ENCODE results near the gene IP6K3. TPM values are rescaled to one million over a fixed set of nuclear protein-coding genes. Genes with fewer than 3 reads are reported as not detected.

IP6K3 gene
- total RNA-seq, 1 donor from 2014 or later, result not detected

- no peak for TF ChIP-seq CTCF (IDR thresholded peaks at IDR 0.05)
- Histone ChIP-seq H3K27ac (no peak overlapping the region), H3K4me3 (no peak overlapping the region), H3K9me3 (no peaks in the 10 kb centered on the region), H3K4me1 (no peaks in the 10 kb centered on the region), H3K36me3 (no peaks in the 10 kb centered on the region), H3K27me3 (no peaks in the 10 kb centered on the region)
- DNase-seq (ENCODE audit: low spot score in 2 of 2), result no peak
- intact Hi-C loops (cut with DNase I), result no loop called here
Measured at GRCh38 chr6:33752646-33753015, 5.9 kb upstream of the IP6K3 start.

GRCh38 chr6:33751771-33752645, 5.3 kb upstream of the IP6K3 start:
- Histone ChIP-seq H3K36me3 (no peaks in the 10 kb centered on the region), H3K27me3 (no peaks in the 10 kb centered on the region), H3K4me1 (no peaks in the 10 kb centered on the region), H3K27ac (no peak overlapping the region), H3K9me3 (no peaks in the 10 kb centered on the region), H3K4me3 (no peak overlapping the region)
- intact Hi-C loops (cut with DNase I), result no loop called here
- no peak for DNase-seq (ENCODE audit: low spot score in 2 of 2)
- no peak for TF ChIP-seq CTCF (IDR thresholded peaks at IDR 0.05)

- intact Hi-C loops (cut with DNase I), result no loop called here
- H3K27me3 ChIP-seq, result no peaks in the 10 kb centered on the region
- H3K27ac ChIP-seq, result no peak overlapping the region
- DNase-seq (ENCODE audit: low spot score in 2 of 2), result no peak
- TF ChIP-seq CTCF (IDR thresholded peaks at IDR 0.05), result no peak
- H3K4me1 ChIP-seq, result no peaks in the 10 kb centered on the region
- no peak overlapping the region for H3K4me3 ChIP-seq
- no peaks in the 10 kb centered on the region for H3K36me3 ChIP-seq
- no peaks in the 10 kb centered on the region for H3K9me3 ChIP-seq
Measured at GRCh38 chr6:33750244-33750991, 3.7 kb upstream of the IP6K3 start.

- no peak overlapping the region for H3K4me3 ChIP-seq
- H3K4me1 ChIP-seq, result no peaks in the 10 kb centered on the region
- no peak for DNase-seq (ENCODE audit: low spot score in 2 of 2)
- H3K36me3 ChIP-seq, result no peaks in the 10 kb centered on the region
- H3K9me3 ChIP-seq, result no peaks in the 10 kb centered on the region
- H3K27ac ChIP-seq, result no peak overlapping the region
- intact Hi-C loops (cut with DNase I), result no loop called here
- TF ChIP-seq CTCF (IDR thresholded peaks at IDR 0.05), result no peak
- no peaks in the 10 kb centered on the region for H3K27me3 ChIP-seq
Measured at GRCh38 chr6:33749401-33749800, 2.7 kb upstream of the IP6K3 start.

- H3K36me3 ChIP-seq, result no peaks in the 10 kb centered on the region
- no peaks in the 10 kb centered on the region for H3K9me3 ChIP-seq
- no peak for TF ChIP-seq CTCF (IDR thresholded peaks at IDR 0.05)
- H3K27ac ChIP-seq, result no peak overlapping the region
- no peak for DNase-seq (ENCODE audit: low spot score in 2 of 2)
- no peak overlapping the region for H3K4me3 ChIP-seq
- intact Hi-C loops (cut with DNase I), result no loop called here
- no peaks in the 10 kb centered on the region for H3K4me1 ChIP-seq
- H3K27me3 ChIP-seq, result no peaks in the 10 kb centered on the region
Measured at GRCh38 chr6:33748841-33749240, 2.1 kb upstream of the IP6K3 start.
